GM23338 (cell line): ENCODE data around the gene F2RL3. TPM values are rescaled to one million over a fixed set of nuclear protein-coding genes. Genes with fewer than 3 reads are reported as not detected.

Experiments
- ATAC-seq: fragments of 200-7000 bp; cut with Tn5 transposase; 3 replicates; pipeline ENCODE4 v1.9.1; 2020
- DNase-seq: peaks from one replicate; pipeline ENCODE4 v3.0.0-alpha.2; 2015; ENCODE audit warnings: low spot score
- H2AFZ ChIP-seq: fragments of 200-600 bp; sonication (generic); 2 replicates; pipeline ENCODE4 v1.8.0; 2016; ENCODE audit warnings: antibody characterized with exemption, mild to moderate bottlenecking, moderate library complexity
- H3F3A ChIP-seq: fragments of 200-600 bp; sonication (generic); replicated peaks from 2 replicates; pipeline ENCODE4 v1.8.0; 2017; ENCODE audit warnings: antibody characterized with exemption, mixed run types, low read depth
- H3K27ac ChIP-seq: fragments of 200-600 bp; sonication (generic); 2 replicates; pipeline ENCODE4 v1.6.1; 2016; ENCODE audit warnings: low read depth
- H3K27me3 ChIP-seq: fragments of 200-600 bp; sonication (generic); 2 replicates; pipeline ENCODE4 v1.8.0; 2016; ENCODE audit warnings: mild to moderate bottlenecking, mixed run types, moderate library complexity; ENCODE audit not compliant: insufficient read depth
- H3K36me3 ChIP-seq: fragments of 200-600 bp; sonication (generic); 2 replicates; pipeline ENCODE4 v1.8.0; 2016; ENCODE audit warnings: mild to moderate bottlenecking; ENCODE audit not compliant: insufficient read depth
- H3K4me1 ChIP-seq: fragments of 200-600 bp; sonication (generic); 2 replicates; pipeline ENCODE4 v1.8.0; 2016; ENCODE audit warnings: mild to moderate bottlenecking, moderate library complexity; ENCODE audit not compliant: insufficient read depth
- H3K4me2 ChIP-seq: fragments of 200-600 bp; sonication (generic); 2 replicates; pipeline ENCODE4 v1.7.1; 2017; ENCODE audit warnings: mixed run types
- H3K4me3 ChIP-seq: fragments of 200-600 bp; sonication (generic); 2 replicates; pipeline ENCODE4 v1.6.1; 2016; ENCODE audit warnings: mixed run types
- H3K79me2 ChIP-seq: fragments of 200-600 bp; sonication (generic); replicated peaks from 2 replicates; pipeline ENCODE4 v1.8.0; 2017; ENCODE audit warnings: mild to moderate bottlenecking; ENCODE audit not compliant: insufficient read depth
- H3K9me2 ChIP-seq: fragments of 200-600 bp; sonication (generic); 2 replicates; pipeline ENCODE4 v1.8.0; 2017; ENCODE audit not compliant: insufficient read depth
- H4K20me1 ChIP-seq: fragments of 200-600 bp; sonication (generic); replicated peaks from 2 replicates; pipeline ENCODE4 v1.8.0; 2017; ENCODE audit warnings: mild to moderate bottlenecking; ENCODE audit not compliant: insufficient read depth
- H3K27ac Mint-ChIP-seq: 2 replicates; pipeline ENCODE4 v1.8.0; 2020; ENCODE audit warnings: inconsistent platforms, mild to moderate bottlenecking, moderate library complexity, mixed read lengths
- H3K27me3 Mint-ChIP-seq: 3 replicates; pipeline ENCODE4 v1.8.0; 2022; ENCODE audit warnings: low read depth, mild to moderate bottlenecking, moderate library complexity, mixed read lengths, inconsistent platforms; ENCODE audit not compliant: insufficient read depth, poor library complexity
- H3K36me3 Mint-ChIP-seq: 3 replicates; pipeline ENCODE4 v1.8.0; 2021; ENCODE audit warnings: low read depth, mild to moderate bottlenecking, inconsistent platforms, moderate library complexity, mixed read lengths
- H3K4me1 Mint-ChIP-seq: 3 replicates; pipeline ENCODE4 v1.8.0; 2020; ENCODE audit warnings: mild to moderate bottlenecking, inconsistent platforms, mixed read lengths
- H3K4me3 Mint-ChIP-seq: 3 replicates; pipeline ENCODE4 v1.8.0; 2021; ENCODE audit warnings: moderate library complexity, mild to moderate bottlenecking, inconsistent platforms, mixed read lengths
- H3K9me3 Mint-ChIP-seq: 3 replicates; pipeline ENCODE4 v1.8.0; 2020; ENCODE audit warnings: moderate library complexity, mild to moderate bottlenecking, inconsistent platforms, mixed read lengths
- CREB1 ChIP-seq: fragments of 250-450 bp; sonication (Bioruptor Pico); IDR thresholded peaks from 2 replicates; pipeline ENCODE4 v1.5.0; 2020; ENCODE audit warnings: low read depth, mild to moderate bottlenecking, moderate library complexity
- CTCF ChIP-seq, 2 experiments: fragments of 200-600 bp in 1 of 2; sonication (generic) in 1 of 2; conservative IDR thresholded peaks; 2 replicates each; pipeline versions ENCODE4 v1.5.1 to v1.6.1; 2016 to 2017; ENCODE audit warnings: antibody characterized with exemption in 2 of 2, low read depth in 2 of 2, mild to moderate bottlenecking in 2 of 2, moderate library complexity in 1 of 2
- ETS1 ChIP-seq: IDR thresholded peaks from 2 replicates; pipeline ENCODE4 v1.6.1; 2016; ENCODE audit warnings: antibody characterized with exemption
- EZH2 ChIP-seq: fragments of 200-600 bp; sonication (generic); IDR thresholded peaks from one replicate; pipeline ENCODE4 v1.8.0; 2017; ENCODE audit warnings: antibody characterized with exemption, mild to moderate bottlenecking, low read depth; ENCODE audit not compliant: unreplicated experiment
- EZH2phosphoT487 ChIP-seq: fragments of 200-600 bp; sonication (generic); IDR thresholded peaks from one replicate; pipeline ENCODE4 v1.8.1; 2018; ENCODE audit warnings: antibody characterized with exemption; ENCODE audit not compliant: unreplicated experiment
- NANOG ChIP-seq: IDR thresholded peaks from 2 replicates; pipeline ENCODE4 v1.6.1; 2016; ENCODE audit warnings: antibody characterized with exemption, borderline replicate concordance
- REST ChIP-seq: IDR thresholded peaks from one replicate; pipeline ENCODE4 v1.6.1; 2018; ENCODE audit warnings: antibody characterized with exemption; ENCODE audit not compliant: unreplicated experiment
- STAT1 ChIP-seq: IDR thresholded peaks from one replicate; pipeline ENCODE4 v1.6.1; 2016; ENCODE audit warnings: antibody characterized with exemption; ENCODE audit not compliant: unreplicated experiment
- polyA plus RNA-seq: library from polyadenylated mRNA; unstranded; fragments of >200 nt; fragmentation: Nextera tagmentation; extraction: Ambion mirVana; gene quantifications from 2 replicates; pipeline ENCODE4 v1.2.1, GENCODE V29; 2016
- total RNA-seq: library from RNA; depleted of rRNA; stranded (reverse); fragments of >200 nt; shearing (Covaris generic); gene quantifications from 2 replicates; pipeline ENCODE4 v1.2.3, GENCODE V29; 2014

Gene F2RL3
- total and polyA plus RNA-seq, 2 experiments from 2014 or later, result not detected

GRCh38 chr19:16892436-16892835 lies 3.6 kb downstream of the F2RL3 start:
- DNase-seq, result no peak
- no peak for ATAC-seq
- Histone ChIP-seq H4K20me1 (no peaks in the 10 kb centered on the region), H3F3A (no peaks in the 10 kb centered on the region), H3K36me3 (no peaks in the 10 kb centered on the region), H3K27me3 (0 out of 2 replicates have a peak, but pooled peaks cover 4% of the 10 kb centered on the region), H3K79me2 (no peaks in the 10 kb centered on the region), H3K4me2 (no peak overlapping the region), H3K4me1 (peaks cover 3% of the 10 kb centered on the region), H3K27ac (no peak overlapping the region), H3K4me3 (no peak overlapping the region), H2AFZ (no peak overlapping the region), H3K9me2 (no peaks in the 10 kb centered on the region)
- H3K36me3 Mint-ChIP-seq, result no peaks in the 10 kb centered on the region
- no peak overlapping the region for H3K4me3 Mint-ChIP-seq
- peaks cover 7% of the 10 kb centered on the region; the same call in 2 of the 3 replicates for H3K4me1 Mint-ChIP-seq
- no peak overlapping the region for H3K27ac Mint-ChIP-seq
- H3K9me3 Mint-ChIP-seq, result no peaks in the 10 kb centered on the region
- TF ChIP-seq EZH2, result no peak
- no peak for TF ChIP-seq REST
- TF ChIP-seq CTCF (conservative IDR thresholded peaks at IDR 0.05; ENCODE audit: low read depth in 2 of 2), result no peak
- TF ChIP-seq CREB1 (CRISPR knock-in tag), result no peak
- TF ChIP-seq STAT1, result no peak
- no peak for TF ChIP-seq NANOG
- H3K27me3 Mint-ChIP-seq, result peaks cover 10% of the 10 kb centered on the region

- Histone ChIP-seq H3K27me3 (peaks cover 7% of the 10 kb centered on the region), H3F3A (no peaks in the 10 kb centered on the region), H3K4me2 (no peak overlapping the region), H2AFZ (no peak overlapping the region), H4K20me1 (no peaks in the 10 kb centered on the region), H3K79me2 (no peaks in the 10 kb centered on the region), H3K4me3 (no peak overlapping the region), H3K36me3 (no peaks in the 10 kb centered on the region), H3K4me1 (peaks cover 3% of the 10 kb centered on the region), H3K27ac (no peak overlapping the region), H3K9me2 (no peaks in the 10 kb centered on the region)
- H3K4me3 Mint-ChIP-seq, result no peak overlapping the region
- no peak for TF ChIP-seq EZH2phosphoT487
- TF ChIP-seq ETS1, result no peak
- H3K27me3 Mint-ChIP-seq, result peaks cover 13% of the 10 kb centered on the region
- no peaks in the 10 kb centered on the region for H3K36me3 Mint-ChIP-seq
- no peaks in the 10 kb centered on the region for H3K9me3 Mint-ChIP-seq
- ATAC-seq (no peak), DNase-seq (no peak)
- peaks cover 7% of the 10 kb centered on the region; the same call in 2 of the 3 replicates for H3K4me1 Mint-ChIP-seq
- no peak overlapping the region for H3K27ac Mint-ChIP-seq
Measured at GRCh38 chr19:16892868-16893685, 4.3 kb downstream of the F2RL3 start.
